ENCODE data around the gene PPP1R9A.

Gene PPP1R9A

GRCh38 chr7:95001258-95001657 lies 93.9 kb downstream of the PPP1R9A start:
- H3K4me2 ChIP-seq (ENCODE audit: low read length): no peak overlapping the region
- no peaks in the 10 kb centered on the region for H3K27me3 ChIP-seq (ENCODE audit: control insufficient read depth, low read length)
- H3K9me3 ChIP-seq (ENCODE audit: control insufficient read depth, insufficient read depth, low read length): no peaks in the 10 kb centered on the region
- TF ChIP-seq EZH2phosphoT487 (IDR thresholded peaks at IDR 0.05; ENCODE audit: borderline replicate concordance, low read length) (no peak), CTCF (IDR thresholded peaks at IDR 0.05; ENCODE audit: low read depth, low read length, poor library complexity, severe bottlenecking) (no peak)
- no peaks in the 10 kb centered on the region for H3K36me3 ChIP-seq (ENCODE audit: control insufficient read depth, low read length)
- no peaks in the 10 kb centered on the region for H3K4me1 ChIP-seq (ENCODE audit: control insufficient read depth, low read length)
- no peaks in the 10 kb centered on the region for H3K79me2 ChIP-seq (ENCODE audit: control insufficient read depth, low read length)
- no peaks in the 10 kb centered on the region for H4K20me1 ChIP-seq (ENCODE audit: control insufficient read depth, insufficient read depth, low read depth, low read length)
- no peaks in the 10 kb centered on the region for H3K9me2 ChIP-seq (replicated peaks; ENCODE audit: control insufficient read depth, low read length)
- H3F3A ChIP-seq (ENCODE audit: control insufficient read depth, insufficient read depth): no peaks in the 10 kb centered on the region
- H3K4me3 ChIP-seq (ENCODE audit: low read length): no peak overlapping the region
- no peak overlapping the region for H3K27ac ChIP-seq (ENCODE audit: low read depth, low read length)

- TF ChIP-seq EZH2phosphoT487 (IDR thresholded peaks at IDR 0.05; ENCODE audit: borderline replicate concordance, low read length): no peak
- TF ChIP-seq CTCF (IDR thresholded peaks at IDR 0.05; ENCODE audit: low read depth, low read length, poor library complexity, severe bottlenecking): no peak
These were observed 94.6 kb downstream of the PPP1R9A start for GRCh38 chr7:95001815-95002561.

GRCh38 chr7:95002775-95003174 lies 95.4 kb downstream of the PPP1R9A start:
- Histone ChIP-seq H4K20me1 (ENCODE audit: control insufficient read depth, insufficient read depth, low read depth, low read length) (no peaks in the 10 kb centered on the region), H3F3A (ENCODE audit: control insufficient read depth, insufficient read depth) (no peaks in the 10 kb centered on the region), H3K27ac (ENCODE audit: low read depth, low read length) (no peak overlapping the region)

More at GRCh38 chr7:95001815-95002561, 94.6 kb downstream of the PPP1R9A start:
- no peaks in the 10 kb centered on the region for H3K9me2 ChIP-seq (replicated peaks; ENCODE audit: control insufficient read depth, low read length)
- no peaks in the 10 kb centered on the region for H3F3A ChIP-seq (ENCODE audit: control insufficient read depth, insufficient read depth)
- H3K27ac ChIP-seq (ENCODE audit: low read depth, low read length): no peak overlapping the region
- H4K20me1 ChIP-seq (ENCODE audit: control insufficient read depth, insufficient read depth, low read depth, low read length): no peaks in the 10 kb centered on the region
- H3K4me3 ChIP-seq (ENCODE audit: low read length): no peak overlapping the region
- no peak overlapping the region for H3K4me2 ChIP-seq (ENCODE audit: low read length)
- H3K9me3 ChIP-seq (ENCODE audit: control insufficient read depth, insufficient read depth, low read length): no peaks in the 10 kb centered on the region
- no peaks in the 10 kb centered on the region for H3K27me3 ChIP-seq (ENCODE audit: control insufficient read depth, low read length)
- no peaks in the 10 kb centered on the region for H3K36me3 ChIP-seq (ENCODE audit: control insufficient read depth, low read length)
- H3K79me2 ChIP-seq (ENCODE audit: control insufficient read depth, low read length): no peaks in the 10 kb centered on the region
- no peaks in the 10 kb centered on the region for H3K4me1 ChIP-seq (ENCODE audit: control insufficient read depth, low read length)

More at GRCh38 chr7:95002775-95003174, 95.4 kb downstream of the PPP1R9A start:
- Histone ChIP-seq H3K36me3 (ENCODE audit: control insufficient read depth, low read length) (no peaks in the 10 kb centered on the region), H3K9me3 (ENCODE audit: control insufficient read depth, insufficient read depth, low read length) (no peaks in the 10 kb centered on the region), H3K4me3 (ENCODE audit: low read length) (no peak overlapping the region), H3K4me1 (ENCODE audit: control insufficient read depth, low read length) (no peaks in the 10 kb centered on the region), H3K79me2 (ENCODE audit: control insufficient read depth, low read length) (no peaks in the 10 kb centered on the region), H3K9me2 (replicated peaks; ENCODE audit: control insufficient read depth, low read length) (no peaks in the 10 kb centered on the region), H3K27me3 (ENCODE audit: control insufficient read depth, low read length) (no peaks in the 10 kb centered on the region), H3K4me2 (ENCODE audit: low read length) (no peak overlapping the region)
- TF ChIP-seq EZH2phosphoT487 (IDR thresholded peaks at IDR 0.05; ENCODE audit: borderline replicate concordance, low read length) (no peak), CTCF (IDR thresholded peaks at IDR 0.05; ENCODE audit: low read depth, low read length, poor library complexity, severe bottlenecking) (no peak)

Data from DOHH2 (cell line).